Measurements from ENCODE around the gene TSPAN11. TPM values are rescaled to one million over a fixed set of nuclear protein-coding genes. Genes with fewer than 3 reads are reported as not detected.

The TSPAN11 gene
- total and polyA plus RNA-seq, 2 of the 4 experiments (the other 2 are of a cell fraction): 0.18 to 0.26 TPM

DNA sequence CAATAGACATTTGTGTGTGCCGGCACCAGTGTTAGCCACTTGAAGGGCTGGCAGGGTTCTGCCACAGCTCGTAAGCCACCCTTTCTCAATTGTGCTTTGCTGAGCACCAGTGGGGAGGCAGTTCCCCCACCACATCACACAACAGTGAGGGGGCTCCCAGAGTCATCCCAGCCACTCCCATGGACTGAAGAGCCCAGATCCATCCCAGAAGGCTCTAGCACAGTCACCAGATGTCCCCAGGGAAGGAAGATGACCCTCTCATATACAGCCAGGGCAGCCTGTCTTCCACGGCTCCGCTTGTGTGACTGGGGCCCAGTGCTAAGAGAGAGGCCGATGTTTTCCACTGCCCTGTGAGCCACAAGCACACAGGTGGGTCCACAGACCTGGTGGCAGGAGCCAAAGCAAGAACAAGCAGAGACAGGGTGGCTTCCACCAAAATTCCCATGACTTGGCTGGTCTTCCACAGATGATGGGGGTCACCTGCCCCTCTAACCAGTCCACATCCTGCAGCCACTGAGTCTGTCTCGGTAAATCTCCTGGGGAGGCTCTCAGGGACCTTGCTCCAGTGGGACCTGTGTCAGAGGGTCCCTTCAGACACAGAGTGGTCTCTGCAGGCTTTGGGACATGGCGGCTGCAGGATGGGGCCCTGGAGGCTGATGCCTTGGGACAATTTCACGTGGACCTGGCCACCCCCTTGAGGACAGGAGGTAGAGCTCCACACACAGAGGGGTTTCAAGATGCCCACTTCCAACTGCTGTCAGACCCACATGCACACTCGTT is 75.2 kb downstream of the TSPAN11 start:
- ATAC-seq (ENCODE audit: low read depth) (no peak), DNase-seq (no peak)
- H3K14ac ChIP-seq (replicated peaks; ENCODE audit: low read depth, low read length): no peak overlapping the region
- H3K27ac ChIP-seq (ENCODE audit: insufficient read depth, low read length): no peak overlapping the region
- no peak overlapping the region for H3K4me3 ChIP-seq (ENCODE audit: insufficient read depth, low read depth, low read length)
- H4K5ac ChIP-seq (ENCODE audit: low read depth, low read length): no peak overlapping the region
- peak overlapping the region; percentile 78 for H2BK120ac ChIP-seq (ENCODE audit: low read depth, low read length)
- H2AK9ac ChIP-seq (replicated peaks; ENCODE audit: low read depth, low read length, poor library complexity): no peak overlapping the region
- in situ Hi-C loops (cut with MboI; ENCODE audit: low sequenced_read_pairs) (no loop called here), intact Hi-C loops (cut with micrococcal nuclease) (no loop called here), dilution Hi-C loops (cut with HindIII; ENCODE audit: low sequenced_read_pairs, unreplicated experiment) (no loop called here)
- no peak overlapping the region for H2AK5ac ChIP-seq (ENCODE audit: low read depth, low read length)
- BruUV-seq (replicated peaks): no TSS peak
- H3K56ac ChIP-seq (ENCODE audit: extremely low read depth, insufficient read depth, low read length): no peak overlapping the region
- H3K27me3 ChIP-seq (ENCODE audit: control insufficient read depth, insufficient read depth, low read length): peaks cover 1% of the 10 kb centered on the region; the same call in 1 of the 2 replicates
- H3K79me1 ChIP-seq (ENCODE audit: low read depth in 1 of 2, low read length in 2 of 2): no peaks in the 10 kb centered on the region
- no peak overlapping the region for H2BK20ac ChIP-seq (ENCODE audit: low read depth, low read length)
- WGBS, 2 experiments (ENCODE audit: extremely low coverage in 2 of 2, insufficient read length in 1 of 2): 92% methylated on average over 3 of the region's 9 CpGs; no CpG with 5 or more reads in 1 of the 2 experiments
- H2BK15ac ChIP-seq (ENCODE audit: low read depth, low read length): no peak overlapping the region; the same call in 2 of the 3 replicates
- H4K8ac ChIP-seq (ENCODE audit: low read depth in 2 of 2, low read length in 2 of 2): no peak overlapping the region
- H2BK5ac ChIP-seq (ENCODE audit: low read depth, low read length, poor library complexity, severe bottlenecking): no peak overlapping the region
- no peak overlapping the region for H3K18ac ChIP-seq (ENCODE audit: low read depth, low read length)
- H4K20me1 ChIP-seq (ENCODE audit: insufficient read depth, low read length): no peaks in the 10 kb centered on the region; the same call in 1 of the 2 replicates
- peaks cover 13% of the 10 kb centered on the region for H3K4me1 ChIP-seq (ENCODE audit: control insufficient read depth, insufficient read depth, low read length)
- no peak overlapping the region for H3K9ac ChIP-seq (ENCODE audit: low read depth, low read length)
- no peak overlapping the region; the same call in 1 of the 2 replicates for H4K91ac ChIP-seq (ENCODE audit: insufficient read depth, low read depth, low read length)
- ChIA-PET POLR2A (ENCODE audit: unreplicated experiment) (no interaction called here), CTCF (no interaction called here)
- peaks cover 24% of the 10 kb centered on the region; the same call in 1 of the 2 replicates for H3K9me1 ChIP-seq (ENCODE audit: insufficient read depth, low read length)
- H3K4me2 ChIP-seq (ENCODE audit: low read depth, low read length): no peak overlapping the region
- no peak overlapping the region for H3K23ac ChIP-seq (ENCODE audit: low read depth, low read length)
- no peak overlapping the region for H2AFZ ChIP-seq (replicated peaks; ENCODE audit: low read length, poor library complexity)
- H3K4ac ChIP-seq (ENCODE audit: low read depth, low read length): peak overlapping the region; percentile 13; the same call in 1 of the 2 replicates
- H3K9me3 ChIP-seq (ENCODE audit: control insufficient read depth, insufficient read depth, low read length): no peaks in the 10 kb centered on the region
- no peaks in the 10 kb centered on the region for H3K36me3 ChIP-seq (ENCODE audit: control insufficient read depth, insufficient read depth, low read length)
- TF ChIP-seq MAZ (IDR thresholded peaks at IDR 0.05; ENCODE audit: borderline replicate concordance, low read depth, low read length) (no peak), BHLHE40 (IDR thresholded peaks at IDR 0.05; ENCODE audit: low read depth, low read length) (no peak), CHD1 (IDR thresholded peaks at IDR 0.05; ENCODE audit: low read depth, low read length) (no peak), RCOR1 (IDR thresholded peaks at IDR 0.05; ENCODE audit: insufficient replicate concordance, low read length) (no peak), RFX5 (IDR thresholded peaks at IDR 0.05; ENCODE audit: low read depth, low read length) (no peak), MXI1 (IDR thresholded peaks at IDR 0.05; ENCODE audit: borderline replicate concordance, low read depth, low read length) (no peak), NFE2L2 (IDR thresholded peaks at IDR 0.05; ENCODE audit: low read depth, low read length) (no peak), CEBPB (IDR thresholded peaks at IDR 0.05; ENCODE audit: low read depth, low read length) (no peak), FOS (IDR thresholded peaks at IDR 0.05; ENCODE audit: low read depth, low read length) (no peak), RAD21 (IDR thresholded peaks at IDR 0.05; ENCODE audit: low read length) (no peak), MAFK (IDR thresholded peaks at IDR 0.05; ENCODE audit: low read depth, low read length) (no peak), SMC3 (IDR thresholded peaks at IDR 0.05; ENCODE audit: low read depth, low read length) (no peak)
- TF ChIP-seq, protein P1, sequence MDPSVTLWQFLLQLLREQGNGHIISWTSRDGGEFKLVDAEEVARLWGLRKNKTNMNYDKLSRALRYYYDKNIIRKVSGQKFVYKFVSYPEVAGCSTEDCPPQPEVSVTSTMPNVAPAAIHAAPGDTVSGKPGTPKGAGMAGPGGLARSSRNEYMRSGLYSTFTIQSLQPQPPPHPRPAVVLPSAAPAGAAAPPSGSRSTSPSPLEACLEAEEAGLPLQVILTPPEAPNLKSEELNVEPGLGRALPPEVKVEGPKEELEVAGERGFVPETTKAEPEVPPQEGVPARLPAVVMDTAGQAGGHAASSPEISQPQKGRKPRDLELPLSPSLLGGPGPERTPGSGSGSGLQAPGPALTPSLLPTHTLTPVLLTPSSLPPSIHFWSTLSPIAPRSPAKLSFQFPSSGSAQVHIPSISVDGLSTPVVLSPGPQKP (IDR thresholded peaks at IDR 0.05; ENCODE audit: borderline replicate concordance, low read depth, low read length): no peak
- TF ChIP-seq, protein P2, sequence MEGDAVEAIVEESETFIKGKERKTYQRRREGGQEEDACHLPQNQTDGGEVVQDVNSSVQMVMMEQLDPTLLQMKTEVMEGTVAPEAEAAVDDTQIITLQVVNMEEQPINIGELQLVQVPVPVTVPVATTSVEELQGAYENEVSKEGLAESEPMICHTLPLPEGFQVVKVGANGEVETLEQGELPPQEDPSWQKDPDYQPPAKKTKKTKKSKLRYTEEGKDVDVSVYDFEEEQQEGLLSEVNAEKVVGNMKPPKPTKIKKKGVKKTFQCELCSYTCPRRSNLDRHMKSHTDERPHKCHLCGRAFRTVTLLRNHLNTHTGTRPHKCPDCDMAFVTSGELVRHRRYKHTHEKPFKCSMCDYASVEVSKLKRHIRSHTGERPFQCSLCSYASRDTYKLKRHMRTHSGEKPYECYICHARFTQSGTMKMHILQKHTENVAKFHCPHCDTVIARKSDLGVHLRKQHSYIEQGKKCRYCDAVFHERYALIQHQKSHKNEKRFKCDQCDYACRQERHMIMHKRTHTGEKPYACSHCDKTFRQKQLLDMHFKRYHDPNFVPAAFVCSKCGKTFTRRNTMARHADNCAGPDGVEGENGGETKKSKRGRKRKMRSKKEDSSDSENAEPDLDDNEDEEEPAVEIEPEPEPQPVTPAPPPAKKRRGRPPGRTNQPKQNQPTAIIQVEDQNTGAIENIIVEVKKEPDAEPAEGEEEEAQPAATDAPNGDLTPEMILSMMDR (conservative IDR thresholded peaks at IDR 0.05; ENCODE audit: low read depth, low read length): no peak
- TF ChIP-seq, protein P3, sequence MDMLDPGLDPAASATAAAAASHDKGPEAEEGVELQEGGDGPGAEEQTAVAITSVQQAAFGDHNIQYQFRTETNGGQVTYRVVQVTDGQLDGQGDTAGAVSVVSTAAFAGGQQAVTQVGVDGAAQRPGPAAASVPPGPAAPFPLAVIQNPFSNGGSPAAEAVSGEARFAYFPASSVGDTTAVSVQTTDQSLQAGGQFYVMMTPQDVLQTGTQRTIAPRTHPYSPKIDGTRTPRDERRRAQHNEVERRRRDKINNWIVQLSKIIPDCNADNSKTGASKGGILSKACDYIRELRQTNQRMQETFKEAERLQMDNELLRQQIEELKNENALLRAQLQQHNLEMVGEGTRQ (IDR thresholded peaks at IDR 0.05; ENCODE audit: low read depth, low read length): no peak

All from IMR-90 (cell line).